ENCODE data around the gene ZSCAN22.
A peak's percentile ranks its signal among the peaks of the same experiment; 100 is the strongest.

ZSCAN22 gene

DNA sequence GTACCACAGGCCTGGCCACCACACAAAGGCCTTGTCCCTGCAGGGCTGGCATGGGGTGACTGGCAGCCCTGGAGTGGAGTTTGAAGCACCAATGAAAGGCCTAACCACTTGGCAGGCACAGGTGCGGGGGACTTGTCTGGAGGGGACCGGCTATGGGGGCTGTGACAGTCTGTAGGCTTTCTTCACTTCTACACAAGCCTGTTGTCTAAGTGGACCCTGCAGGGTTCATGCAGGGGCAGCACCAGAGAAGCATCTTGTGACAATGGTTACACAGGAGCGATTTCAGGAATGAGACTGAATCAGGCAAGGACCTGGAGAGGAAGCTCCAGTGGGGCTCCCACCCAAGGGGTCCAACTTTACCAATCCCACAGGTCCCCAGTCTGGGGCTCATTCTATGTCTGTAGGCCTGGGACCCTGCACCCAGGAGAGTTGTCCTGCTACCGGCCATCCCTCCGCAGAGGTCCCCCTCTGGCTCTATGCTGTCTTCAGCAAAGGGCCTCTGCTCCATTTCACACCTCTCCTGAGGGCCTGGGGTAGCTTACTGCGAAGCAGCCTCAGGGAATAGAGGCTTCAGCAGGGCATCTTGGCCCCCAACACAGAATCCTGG is 56.3 kb downstream of the ZSCAN22 start:
- Mint-ChIP-seq H3K27me3 (ENCODE audit: low read depth, poor library complexity) (no peaks in the 10 kb centered on the region), H3K9me3 (no peaks in the 10 kb centered on the region), H3K36me3 (ENCODE audit: low read depth) (peaks cover 4% of the 10 kb centered on the region), H3K4me3 (peak overlapping the region; percentile 42), H3K27ac (no peak overlapping the region), H3K4me1 (peaks cover 52% of the 10 kb centered on the region)
- TF ChIP-seq, protein P1, sequence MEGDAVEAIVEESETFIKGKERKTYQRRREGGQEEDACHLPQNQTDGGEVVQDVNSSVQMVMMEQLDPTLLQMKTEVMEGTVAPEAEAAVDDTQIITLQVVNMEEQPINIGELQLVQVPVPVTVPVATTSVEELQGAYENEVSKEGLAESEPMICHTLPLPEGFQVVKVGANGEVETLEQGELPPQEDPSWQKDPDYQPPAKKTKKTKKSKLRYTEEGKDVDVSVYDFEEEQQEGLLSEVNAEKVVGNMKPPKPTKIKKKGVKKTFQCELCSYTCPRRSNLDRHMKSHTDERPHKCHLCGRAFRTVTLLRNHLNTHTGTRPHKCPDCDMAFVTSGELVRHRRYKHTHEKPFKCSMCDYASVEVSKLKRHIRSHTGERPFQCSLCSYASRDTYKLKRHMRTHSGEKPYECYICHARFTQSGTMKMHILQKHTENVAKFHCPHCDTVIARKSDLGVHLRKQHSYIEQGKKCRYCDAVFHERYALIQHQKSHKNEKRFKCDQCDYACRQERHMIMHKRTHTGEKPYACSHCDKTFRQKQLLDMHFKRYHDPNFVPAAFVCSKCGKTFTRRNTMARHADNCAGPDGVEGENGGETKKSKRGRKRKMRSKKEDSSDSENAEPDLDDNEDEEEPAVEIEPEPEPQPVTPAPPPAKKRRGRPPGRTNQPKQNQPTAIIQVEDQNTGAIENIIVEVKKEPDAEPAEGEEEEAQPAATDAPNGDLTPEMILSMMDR (IDR thresholded peaks at IDR 0.05) = no peak
- DNase-seq = no peak

DNA sequence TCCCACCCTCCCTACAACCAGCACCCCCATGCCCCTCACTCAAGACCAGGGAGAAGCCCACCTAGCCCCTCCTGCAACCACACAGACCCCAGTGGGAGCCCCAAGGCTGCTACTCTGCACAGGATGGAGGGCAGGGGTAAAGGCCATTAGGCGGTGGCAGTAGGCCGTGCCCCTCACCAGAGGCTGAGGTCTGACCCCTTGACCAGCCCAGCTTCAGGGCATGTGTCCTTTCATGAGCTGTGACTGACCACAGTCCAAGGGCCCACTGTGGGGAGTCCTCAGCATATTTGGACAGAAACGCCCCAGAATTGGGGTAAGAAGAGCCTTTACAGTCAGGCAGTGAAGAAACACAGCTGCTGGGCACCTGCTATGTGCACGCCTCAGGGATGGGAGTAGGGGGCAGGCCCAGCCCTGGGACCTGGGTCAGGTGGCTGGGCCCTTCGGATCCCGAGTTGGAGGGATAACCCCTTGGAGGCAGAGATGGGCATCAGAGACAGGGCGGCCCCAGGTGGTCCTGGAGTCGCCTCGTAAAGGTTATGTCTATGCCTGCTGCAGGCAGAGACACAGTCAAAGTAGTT is 58.6 kb downstream of the ZSCAN22 start:
- Mint-ChIP-seq H3K27me3 (ENCODE audit: low read depth, poor library complexity) (no peaks in the 10 kb centered on the region), H3K4me1 (peaks cover 51% of the 10 kb centered on the region), H3K4me3 (peak overlapping the region; percentile 96), H3K27ac (peak overlapping the region; percentile 99), H3K36me3 (ENCODE audit: low read depth) (peaks cover 18% of the 10 kb centered on the region), H3K9me3 (no peaks in the 10 kb centered on the region)
- TF ChIP-seq, protein P1 (IDR thresholded peaks at IDR 0.05) = no peak
- DNase-seq = no peak

DNA sequence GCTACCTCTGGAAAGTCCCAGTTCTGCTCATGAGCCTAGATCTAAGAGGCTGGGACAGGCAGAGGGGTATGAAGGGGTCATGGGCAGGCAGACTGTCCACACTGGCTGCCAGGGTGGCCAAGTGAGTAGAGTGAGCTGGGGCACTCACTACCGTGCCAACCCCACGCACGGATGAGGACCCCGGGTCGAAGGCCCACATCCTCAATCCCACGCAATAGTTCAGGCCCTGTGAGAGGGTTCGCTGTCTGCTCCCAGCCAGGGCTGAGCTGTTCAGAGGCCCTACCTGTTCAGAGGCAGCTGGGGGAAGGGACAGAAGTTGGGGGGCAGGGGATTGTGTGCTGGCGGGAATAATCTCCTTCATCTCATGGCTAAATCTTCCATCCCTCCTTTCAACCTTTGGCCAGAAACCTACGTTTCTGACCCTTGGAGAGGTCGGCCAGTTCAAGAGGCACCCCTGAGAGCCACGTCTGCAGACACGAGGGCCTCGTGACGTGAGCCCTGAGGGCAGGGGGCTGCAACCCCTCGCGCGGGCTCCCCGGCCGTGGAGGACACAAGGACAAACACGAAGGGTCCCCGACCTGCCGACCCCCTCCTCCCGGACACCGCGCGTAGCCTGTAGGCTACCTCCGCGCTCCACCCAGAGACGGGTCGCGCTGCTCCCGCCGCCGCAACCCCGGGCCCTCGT is 59.2 kb downstream of the ZSCAN22 start:
- no peaks in the 10 kb centered on the region for H3K27me3 Mint-ChIP-seq (ENCODE audit: low read depth, poor library complexity)
- TF ChIP-seq, protein P1 (IDR thresholded peaks at IDR 0.05) = no peak
- H3K4me3 Mint-ChIP-seq = peak overlapping the region; percentile 96
- H3K36me3 Mint-ChIP-seq (ENCODE audit: low read depth) = peaks cover 24% of the 10 kb centered on the region
- no peaks in the 10 kb centered on the region for H3K9me3 Mint-ChIP-seq
- peak overlapping the region; percentile 99 for H3K27ac Mint-ChIP-seq
- peaks cover 56% of the 10 kb centered on the region for H3K4me1 Mint-ChIP-seq
- DNase-seq = no peak

DNA sequence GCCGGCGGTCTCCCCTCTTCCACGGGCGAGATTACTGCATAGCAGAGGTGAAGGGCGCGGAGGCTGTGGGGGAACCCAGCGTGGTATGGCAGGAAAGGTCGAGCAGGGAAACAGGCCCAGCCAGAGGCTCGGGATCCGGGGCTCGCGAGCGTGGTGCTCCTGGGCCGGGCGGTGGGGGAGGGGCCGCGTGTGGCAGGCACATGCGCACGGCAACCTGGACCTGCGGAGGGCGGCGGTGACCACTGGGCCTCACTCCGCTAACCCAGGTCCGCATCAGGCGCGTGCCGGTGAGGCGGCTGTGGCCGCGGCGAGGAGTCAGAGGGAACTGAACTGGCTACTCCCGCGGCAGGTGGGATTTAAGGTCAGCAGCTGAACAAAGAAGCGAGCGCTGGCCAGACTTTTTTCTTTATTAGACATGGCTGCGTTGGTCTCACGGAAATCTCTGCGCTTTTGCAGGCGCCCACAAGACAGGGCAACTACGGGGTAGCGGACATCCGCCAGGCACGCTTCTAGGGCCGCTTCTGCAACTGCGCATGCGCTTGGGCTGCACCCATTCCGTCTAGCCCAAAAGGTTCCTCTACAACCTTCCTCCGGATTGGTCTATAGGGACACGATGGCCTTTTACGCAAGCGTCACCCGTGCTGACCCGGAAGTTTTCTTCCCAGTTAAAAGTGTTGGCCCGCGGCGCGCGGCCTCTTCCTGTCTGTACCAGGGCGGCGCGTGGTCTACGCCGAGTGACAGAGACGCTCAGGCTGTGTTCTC is 60.0 kb downstream of the ZSCAN22 start, which contains the start of gene RPS5:
Gene RPS5 (plus strand): TSS at position 694 of the 762 bp plus-strand sequence. CDS start 869 bp downstream, outside the sequence.
- Mint-ChIP-seq H3K4me1 (peaks cover 56% of the 10 kb centered on the region), H3K27ac (peak within 1 kb of the TSS; percentile 99), H3K9me3 (no peaks in the 10 kb centered on the region), H3K36me3 (ENCODE audit: low read depth) (peaks cover 26% of the 10 kb centered on the region), H3K27me3 (ENCODE audit: low read depth, poor library complexity) (no peaks in the 10 kb centered on the region), H3K4me3 (peak within 1 kb of the TSS; percentile 96)
- peak; percentile 91 for DNase-seq
- TF ChIP-seq, protein P1 (IDR thresholded peaks at IDR 0.05) = no peak

DNA sequence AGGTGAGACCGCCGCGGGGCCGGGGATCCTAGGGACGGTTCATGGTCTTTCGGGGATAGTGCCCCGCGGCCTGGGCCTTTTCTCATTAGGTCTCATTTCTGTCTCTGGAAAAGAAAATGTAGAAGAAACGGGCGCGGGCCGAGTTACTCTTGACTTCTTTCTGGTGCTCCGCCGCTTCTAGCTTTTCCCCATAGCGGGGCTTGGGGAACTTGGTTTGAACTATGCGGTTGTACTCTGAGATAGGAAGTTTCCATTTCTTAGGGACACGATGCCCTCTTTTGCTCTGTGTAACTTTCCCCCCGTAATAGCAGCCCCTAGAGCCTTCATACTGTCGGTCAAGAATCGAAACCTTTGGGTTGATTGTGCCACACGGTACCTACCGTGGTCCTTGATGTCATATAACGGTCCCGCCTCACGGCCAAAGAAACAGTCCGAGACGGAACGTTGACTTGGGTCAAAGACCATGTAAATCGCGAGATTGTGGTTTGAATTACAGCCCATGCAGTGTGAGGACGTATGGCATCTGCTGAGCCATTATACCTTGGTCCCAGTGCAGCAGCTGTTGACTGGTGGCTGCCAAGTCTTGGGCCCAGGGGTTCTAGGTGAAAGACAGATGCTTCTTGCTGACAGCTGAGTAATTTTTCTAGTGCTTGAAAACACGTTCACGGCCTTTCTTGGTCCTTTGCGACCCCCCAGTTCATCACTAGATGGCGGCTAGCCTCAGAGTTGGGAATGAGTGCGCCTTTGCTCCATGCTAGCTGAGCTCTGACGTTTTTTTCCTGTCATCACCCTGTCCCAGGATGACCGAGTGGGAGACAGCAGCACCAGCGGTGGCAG is 60.8 kb downstream of the ZSCAN22 start:
- no peak for DNase-seq
- peak overlapping the region; percentile 99 for H3K27ac Mint-ChIP-seq

More for the DNA sequence above, 60.8 kb downstream of the ZSCAN22 start:
- TF ChIP-seq, protein P1 (IDR thresholded peaks at IDR 0.05) = no peak
- Mint-ChIP-seq H3K4me3 (peak overlapping the region; percentile 96), H3K36me3 (ENCODE audit: low read depth) (peaks cover 30% of the 10 kb centered on the region), H3K4me1 (peaks cover 50% of the 10 kb centered on the region), H3K27me3 (ENCODE audit: low read depth, poor library complexity) (no peaks in the 10 kb centered on the region), H3K9me3 (no peaks in the 10 kb centered on the region)

All from nephron progenitor cell (in vitro differentiated cells).